ENCODE data around the gene PDCL2. TPM values are rescaled to one million over a fixed set of nuclear protein-coding genes. Genes with fewer than 3 reads are reported as not detected.
"Not testable (repeated sequence)": the region's sequence is repeated elsewhere in the genome, so short reads cannot be mapped to it uniquely, and the experiment has no call there.

PDCL2 gene
- total RNA-seq, 1 donor from 2014 or later, result not detected

GRCh38 chr4:55598641-55599040, 6.6 kb upstream of the PDCL2 start:
- H3K4me3 Mint-ChIP-seq (ENCODE audit: unreplicated experiment), result no peak overlapping the region
- H3K27me3 Mint-ChIP-seq (ENCODE audit: unreplicated experiment), result peaks cover 35% of the 10 kb centered on the region
- no peaks in the 10 kb centered on the region for H3K9me3 Mint-ChIP-seq (ENCODE audit: unreplicated experiment)
- TF ChIP-seq CTCF (IDR thresholded peaks at IDR 0.05), result no peak
- H3K4me1 Mint-ChIP-seq (ENCODE audit: unreplicated experiment), result no peaks in the 10 kb centered on the region
- peaks cover 2% of the 10 kb centered on the region for H3K36me3 Mint-ChIP-seq (ENCODE audit: unreplicated experiment)
- H3K27ac Mint-ChIP-seq (ENCODE audit: unreplicated experiment), result no peak overlapping the region
- DNase-seq (ENCODE audit: extremely low spot score, unreplicated experiment), result no peak

GRCh38 chr4:55588160-55588559, 3.9 kb downstream of the PDCL2 start:
- no peak for DNase-seq (ENCODE audit: extremely low spot score, unreplicated experiment)
- Mint-ChIP-seq H3K4me1 (ENCODE audit: unreplicated experiment) (no peaks in the 10 kb centered on the region), H3K9me3 (ENCODE audit: unreplicated experiment) (peaks cover 20% of the 10 kb centered on the region), H3K27ac (ENCODE audit: unreplicated experiment) (no peak overlapping the region), H3K36me3 (ENCODE audit: unreplicated experiment) (no peaks in the 10 kb centered on the region), H3K4me3 (ENCODE audit: unreplicated experiment) (no peak overlapping the region), H3K27me3 (ENCODE audit: unreplicated experiment) (peaks cover 33% of the 10 kb centered on the region)
- no peak for TF ChIP-seq CTCF (IDR thresholded peaks at IDR 0.05)

DNA sequence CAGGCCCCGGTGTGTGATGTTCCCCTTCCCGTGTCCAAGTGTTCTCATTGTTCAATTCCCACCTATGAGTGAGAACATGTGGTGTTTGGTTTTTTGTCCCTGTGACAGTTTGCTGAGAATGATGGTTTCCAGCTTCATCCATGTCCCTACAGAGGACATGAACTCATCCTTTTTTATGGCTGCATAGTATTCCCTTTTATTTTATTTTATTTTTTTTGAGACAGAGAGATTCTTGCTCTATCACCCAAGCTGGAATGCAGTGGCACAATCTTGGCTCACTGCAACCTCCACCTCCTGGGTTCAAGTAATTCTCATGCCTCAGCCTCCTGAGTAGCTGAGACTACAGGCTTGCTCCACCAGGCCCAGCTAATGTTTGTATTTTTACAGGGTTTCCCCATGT, 9.3 kb downstream of the PDCL2 start:
- H3K36me3 Mint-ChIP-seq (ENCODE audit: unreplicated experiment); DNase-seq (ENCODE audit: extremely low spot score, unreplicated experiment); H3K4me3 Mint-ChIP-seq (ENCODE audit: unreplicated experiment); H3K4me1 Mint-ChIP-seq (ENCODE audit: unreplicated experiment); H3K27ac Mint-ChIP-seq (ENCODE audit: unreplicated experiment): not testable (repeated sequence)
- Mint-ChIP-seq H3K9me3 (ENCODE audit: unreplicated experiment) (peaks cover 12% of the 10 kb centered on the region), H3K27me3 (ENCODE audit: unreplicated experiment) (peaks cover 29% of the 10 kb centered on the region)

DNA sequence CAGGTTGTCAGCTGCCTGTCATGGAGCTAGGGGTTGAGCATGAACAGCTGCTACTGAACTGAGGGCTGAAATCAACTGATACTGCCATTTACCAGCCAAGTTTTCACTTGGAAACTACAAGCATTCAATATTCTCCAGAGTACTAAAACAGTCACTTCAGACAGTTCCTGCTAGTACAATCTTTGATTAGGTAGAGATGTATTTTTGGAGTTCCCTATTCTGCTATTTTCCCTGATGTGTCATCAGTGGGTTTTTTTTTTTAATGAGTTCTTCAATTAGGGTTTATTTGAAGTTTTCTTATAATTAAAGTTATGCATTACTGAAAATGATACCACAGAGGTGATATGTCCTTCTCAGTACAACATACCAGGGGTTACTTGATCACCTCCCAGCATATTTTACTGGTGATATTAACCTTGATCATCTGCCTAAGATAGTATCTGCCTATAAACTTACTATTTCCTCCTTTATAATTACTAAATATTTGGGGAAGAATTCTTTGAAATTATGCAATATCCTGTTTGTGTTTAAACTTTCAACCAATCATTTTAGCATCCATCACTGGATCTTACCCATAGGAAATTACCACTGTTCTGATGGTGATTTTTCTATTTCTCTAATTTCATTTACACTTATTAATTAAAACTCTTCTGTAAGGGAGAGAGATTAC, 13.6 kb downstream of the PDCL2 start:
- Mint-ChIP-seq H3K4me3 (ENCODE audit: unreplicated experiment) (no peak overlapping the region), H3K4me1 (ENCODE audit: unreplicated experiment) (no peaks in the 10 kb centered on the region), H3K27ac (ENCODE audit: unreplicated experiment) (no peak overlapping the region), H3K36me3 (ENCODE audit: unreplicated experiment) (peaks cover 4% of the 10 kb centered on the region), H3K9me3 (ENCODE audit: unreplicated experiment) (peaks cover 25% of the 10 kb centered on the region), H3K27me3 (ENCODE audit: unreplicated experiment) (peaks cover 6% of the 10 kb centered on the region)
- TF ChIP-seq CTCF (IDR thresholded peaks at IDR 0.05), result no peak
- DNase-seq (ENCODE audit: extremely low spot score, unreplicated experiment), result no peak

DNA sequence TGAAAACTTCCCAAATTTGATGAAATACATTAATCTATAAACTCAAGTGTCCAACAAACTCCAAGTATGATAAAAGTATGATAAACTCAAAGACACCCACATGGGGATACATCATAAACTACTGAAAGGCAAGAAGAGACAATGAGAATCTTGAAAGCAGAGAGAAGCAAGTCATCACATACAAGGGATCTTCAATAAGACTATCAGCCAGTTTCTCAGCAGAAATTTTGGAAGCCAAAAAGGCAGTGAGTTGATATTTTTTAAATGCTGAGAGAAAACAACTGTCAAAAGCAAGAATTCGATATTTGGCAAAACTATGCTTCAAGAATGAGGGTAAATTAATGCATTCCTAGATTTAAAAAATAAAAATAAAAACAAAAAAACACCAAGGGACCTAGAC, 16.5 kb downstream of the PDCL2 start:
- H3K27ac Mint-ChIP-seq (ENCODE audit: unreplicated experiment), result no peak overlapping the region
- DNase-seq (ENCODE audit: extremely low spot score, unreplicated experiment), result no peak
- H3K36me3 Mint-ChIP-seq (ENCODE audit: unreplicated experiment), result peaks cover 4% of the 10 kb centered on the region
- no peaks in the 10 kb centered on the region for H3K4me1 Mint-ChIP-seq (ENCODE audit: unreplicated experiment)
- TF ChIP-seq CTCF (IDR thresholded peaks at IDR 0.05), result no peak
- H3K27me3 Mint-ChIP-seq (ENCODE audit: unreplicated experiment), result peaks cover 4% of the 10 kb centered on the region
- H3K4me3 Mint-ChIP-seq (ENCODE audit: unreplicated experiment), result no peak overlapping the region
- peaks cover 20% of the 10 kb centered on the region for H3K9me3 Mint-ChIP-seq (ENCODE audit: unreplicated experiment)

All from osteocyte (in vitro differentiated cells).